Measurements from ENCODE around the gene MTM1. TPM values are rescaled to one million over a fixed set of nuclear protein-coding genes. Genes with fewer than 3 reads are reported as not detected.

MTM1 gene
- total and polyA plus RNA-seq, 2 donors (not counting 1 experiment from before 2014, with no cell fraction given), result 8.7 to 29.8 TPM

DNA sequence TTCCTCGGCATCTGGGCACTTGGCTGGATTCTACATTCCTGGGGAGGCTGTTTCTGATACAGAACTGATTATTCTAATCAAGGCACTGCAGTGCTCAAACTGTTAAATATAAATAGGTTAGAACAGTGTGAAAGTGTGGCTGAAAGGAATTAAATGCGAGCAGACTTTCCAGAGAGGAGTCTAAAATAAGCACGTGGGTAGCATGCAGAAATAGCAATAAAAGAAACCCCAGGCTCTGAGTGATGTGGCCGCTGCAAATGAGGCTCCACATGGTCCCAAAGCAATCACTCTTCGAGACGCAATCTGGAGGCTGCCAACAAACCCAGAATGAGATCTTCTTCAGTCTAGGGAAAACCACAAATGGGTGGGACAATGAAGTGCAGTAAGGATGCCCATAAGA, 30.6 kb upstream of the MTM1 start:
- Histone ChIP-seq H3K4me3 (ENCODE audit: control extremely low read depth in 1 of 5, extremely low read depth in 1 of 5, insufficient read depth in 1 of 5, low read depth in 2 of 5, low read length in 4 of 5) (no peak overlapping the region), H3K9me3 (ENCODE audit: control extremely low read depth in 1 of 3, control insufficient read depth in 2 of 3, insufficient read depth in 1 of 3, low read length in 2 of 3) (peaks cover 0 to 12% (median 6%) of the 10 kb centered on the region in 3 donors), H2AFZ (ENCODE audit: insufficient read depth, low read depth, low read length, poor library complexity, severe bottlenecking) (no peak overlapping the region), H3K9ac (ENCODE audit: low read length) (no peak overlapping the region), H3K4me2 (replicated peaks; ENCODE audit: low read depth, low read length, poor library complexity, severe bottlenecking) (no peak overlapping the region), H4K20me1 (ENCODE audit: control insufficient read depth, insufficient read depth, low read length, poor library complexity, severe bottlenecking) (no peaks in the 10 kb centered on the region), H3K36me3 (replicated peaks in 1 of 2; ENCODE audit: control extremely low read depth in 1 of 2, control insufficient read depth in 1 of 2, extremely low read depth in 1 of 2, insufficient read depth in 2 of 2, low read length in 1 of 2) (no peaks in the 10 kb centered on the region), H3K4me1 (ENCODE audit: control insufficient read depth in 2 of 2, insufficient read depth in 2 of 2, low read length in 2 of 2) (peaks cover 6 to 12% of the 10 kb centered on the region in 2 donors), H3K79me2 (ENCODE audit: control insufficient read depth, insufficient read depth, low read length) (no peaks in the 10 kb centered on the region), H3K27me3 (replicated peaks in 1 of 4; ENCODE audit: control extremely low read depth in 1 of 4, control insufficient read depth in 3 of 4, insufficient read depth in 4 of 4, low read length in 3 of 4) (no peaks in the 10 kb centered on the region), H3K27ac (ENCODE audit: low read length in 2 of 2) (no peak overlapping the region)
- ATAC-seq (ENCODE audit: low read depth), result no peak
- 73% methylated on average over 3 of the region's 6 CpGs for WGBS (ENCODE audit: insufficient coverage)
- H3K4me1 Mint-ChIP-seq, result peaks cover 8% of the 10 kb centered on the region
- peaks cover 5% of the 10 kb centered on the region for H3K9me3 Mint-ChIP-seq (ENCODE audit: insufficient read depth)
- no peak overlapping the region for H3K4me3 Mint-ChIP-seq
- ChIA-PET POLR2A (no interaction called here), CTCF (no interaction called here)
- intact Hi-C loops (cut with micrococcal nuclease), result no loop called here
- TF ChIP-seq EZH2 (IDR thresholded peaks at IDR 0.05; ENCODE audit: borderline replicate concordance, insufficient read depth, low read depth, low read length, poor library complexity, severe bottlenecking), result no peak
- TF ChIP-seq, protein P1, sequence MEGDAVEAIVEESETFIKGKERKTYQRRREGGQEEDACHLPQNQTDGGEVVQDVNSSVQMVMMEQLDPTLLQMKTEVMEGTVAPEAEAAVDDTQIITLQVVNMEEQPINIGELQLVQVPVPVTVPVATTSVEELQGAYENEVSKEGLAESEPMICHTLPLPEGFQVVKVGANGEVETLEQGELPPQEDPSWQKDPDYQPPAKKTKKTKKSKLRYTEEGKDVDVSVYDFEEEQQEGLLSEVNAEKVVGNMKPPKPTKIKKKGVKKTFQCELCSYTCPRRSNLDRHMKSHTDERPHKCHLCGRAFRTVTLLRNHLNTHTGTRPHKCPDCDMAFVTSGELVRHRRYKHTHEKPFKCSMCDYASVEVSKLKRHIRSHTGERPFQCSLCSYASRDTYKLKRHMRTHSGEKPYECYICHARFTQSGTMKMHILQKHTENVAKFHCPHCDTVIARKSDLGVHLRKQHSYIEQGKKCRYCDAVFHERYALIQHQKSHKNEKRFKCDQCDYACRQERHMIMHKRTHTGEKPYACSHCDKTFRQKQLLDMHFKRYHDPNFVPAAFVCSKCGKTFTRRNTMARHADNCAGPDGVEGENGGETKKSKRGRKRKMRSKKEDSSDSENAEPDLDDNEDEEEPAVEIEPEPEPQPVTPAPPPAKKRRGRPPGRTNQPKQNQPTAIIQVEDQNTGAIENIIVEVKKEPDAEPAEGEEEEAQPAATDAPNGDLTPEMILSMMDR (IDR thresholded peaks at IDR 0.05), result no peak
- DNase-seq, result no peak
- peaks cover 10% of the 10 kb centered on the region for H3K27me3 Mint-ChIP-seq
- H3K27ac Mint-ChIP-seq, result no peak overlapping the region

DNA sequence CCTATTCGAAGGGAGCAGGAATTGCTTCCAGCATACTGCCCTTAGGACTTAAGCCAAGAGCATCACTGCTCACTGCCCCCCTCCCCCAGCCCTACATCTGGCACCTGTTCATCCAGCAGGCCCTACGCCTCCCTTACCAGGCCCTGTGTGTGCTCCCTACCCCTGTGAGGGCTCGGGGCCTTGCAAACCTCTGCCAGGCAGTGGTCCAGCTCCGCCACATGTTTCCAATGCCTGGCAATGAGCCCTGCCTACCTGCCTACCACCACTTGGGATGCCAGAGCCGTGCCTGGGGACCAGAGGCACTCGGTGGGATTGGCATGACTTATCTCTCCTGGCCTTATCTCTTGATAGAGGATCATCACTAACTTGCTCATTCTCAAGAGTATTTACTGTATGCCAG, 27.5 kb upstream of the MTM1 start:
- WGBS (ENCODE audit: insufficient coverage), result 93% methylated on average over 4 of the region's 6 CpGs
- DNase-seq (no peak), ATAC-seq (ENCODE audit: low read depth) (no peak)
- Histone ChIP-seq H3K79me2 (ENCODE audit: control insufficient read depth, insufficient read depth, low read length) (no peaks in the 10 kb centered on the region), H3K4me3 (ENCODE audit: control extremely low read depth in 1 of 5, extremely low read depth in 1 of 5, insufficient read depth in 1 of 5, low read depth in 2 of 5, low read length in 4 of 5) (no peak overlapping the region), H3K4me1 (ENCODE audit: control insufficient read depth in 2 of 2, insufficient read depth in 2 of 2, low read length in 2 of 2) (peaks cover 18 to 28% of the 10 kb centered on the region in 2 donors), H3K36me3 (replicated peaks in 1 of 2; ENCODE audit: control extremely low read depth in 1 of 2, control insufficient read depth in 1 of 2, extremely low read depth in 1 of 2, insufficient read depth in 2 of 2, low read length in 1 of 2) (no peaks in the 10 kb centered on the region), H4K20me1 (ENCODE audit: control insufficient read depth, insufficient read depth, low read length, poor library complexity, severe bottlenecking) (no peaks in the 10 kb centered on the region), H2AFZ (ENCODE audit: insufficient read depth, low read depth, low read length, poor library complexity, severe bottlenecking) (no peak overlapping the region), H3K9ac (ENCODE audit: low read length) (no peak overlapping the region), H3K4me2 (replicated peaks; ENCODE audit: low read depth, low read length, poor library complexity, severe bottlenecking) (no peak overlapping the region), H3K27ac (ENCODE audit: low read length in 2 of 2) (no peak overlapping the region), H3K27me3 (replicated peaks in 1 of 4; ENCODE audit: control extremely low read depth in 1 of 4, control insufficient read depth in 3 of 4, insufficient read depth in 4 of 4, low read length in 3 of 4) (no peaks in the 10 kb centered on the region), H3K9me3 (ENCODE audit: control extremely low read depth in 1 of 3, control insufficient read depth in 2 of 3, insufficient read depth in 1 of 3, low read length in 2 of 3) (peaks cover 0 to 12% (median 6%) of the 10 kb centered on the region in 3 donors)
- ChIA-PET CTCF (no interaction called here), POLR2A (no interaction called here)
- Mint-ChIP-seq H3K9me3 (ENCODE audit: insufficient read depth) (no peaks in the 10 kb centered on the region), H3K4me3 (no peak overlapping the region), H3K4me1 (peaks cover 21% of the 10 kb centered on the region), H3K27ac (no peak overlapping the region), H3K27me3 (peaks cover 2% of the 10 kb centered on the region)
- no peak for TF ChIP-seq EZH2 (IDR thresholded peaks at IDR 0.05; ENCODE audit: borderline replicate concordance, insufficient read depth, low read depth, low read length, poor library complexity, severe bottlenecking)
- TF ChIP-seq, protein P1 (IDR thresholded peaks at IDR 0.05), result no peak
- intact Hi-C loops (cut with micrococcal nuclease), result no loop called here

Measured in B cell (primary cell).